Metanephros (tissue), 2 donors: ENCODE measurements around the gene TMEM95. TPM values are rescaled to one million over a fixed set of nuclear protein-coding genes. Genes with fewer than 3 reads are reported as not detected.

Experiments
- small RNA-seq: library from RNA; depleted of rRNA; stranded (forward); fragments of <200 nt; gene quantifications from one replicate; pipeline ENCODE3, GENCODE V24; 2014; ENCODE audit warnings: low replicate concordance
- total RNA-seq: library from RNA; depleted of rRNA; stranded (reverse); fragments of >200 nt; gene quantifications from one replicate; pipeline ENCODE4 v1.2.3, GENCODE V29; 2014

Gene TMEM95, protein sequence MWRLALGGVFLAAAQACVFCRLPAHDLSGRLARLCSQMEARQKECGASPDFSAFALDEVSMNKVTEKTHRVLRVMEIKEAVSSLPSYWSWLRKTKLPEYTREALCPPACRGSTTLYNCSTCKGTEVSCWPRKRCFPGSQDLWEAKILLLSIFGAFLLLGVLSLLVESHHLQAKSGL
- not detected for total RNA-seq

DNA sequence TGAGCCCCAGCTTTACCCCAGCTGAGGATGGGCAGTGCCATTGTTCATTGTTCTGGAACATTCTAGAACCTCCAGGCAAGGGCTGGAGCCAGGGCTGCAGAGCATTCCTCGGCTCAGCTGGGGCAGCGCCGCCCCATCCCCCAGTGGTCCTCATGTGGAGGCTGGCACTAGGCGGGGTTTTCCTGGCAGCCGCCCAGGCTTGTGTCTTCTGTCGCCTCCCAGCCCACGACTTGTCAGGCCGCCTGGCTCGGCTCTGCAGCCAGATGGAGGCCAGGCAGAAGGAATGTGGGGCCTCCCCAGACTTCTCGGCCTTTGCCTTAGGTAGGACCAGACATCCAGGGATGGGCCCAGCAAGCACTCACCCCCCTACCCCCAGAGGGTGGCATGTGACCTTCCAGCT is at the start of gene TMEM95:
Gene TMEM95 (plus strand): TSS at position 104 of the 400 bp plus-strand sequence. CDS start 49 bp downstream, at position 153.

DNA sequence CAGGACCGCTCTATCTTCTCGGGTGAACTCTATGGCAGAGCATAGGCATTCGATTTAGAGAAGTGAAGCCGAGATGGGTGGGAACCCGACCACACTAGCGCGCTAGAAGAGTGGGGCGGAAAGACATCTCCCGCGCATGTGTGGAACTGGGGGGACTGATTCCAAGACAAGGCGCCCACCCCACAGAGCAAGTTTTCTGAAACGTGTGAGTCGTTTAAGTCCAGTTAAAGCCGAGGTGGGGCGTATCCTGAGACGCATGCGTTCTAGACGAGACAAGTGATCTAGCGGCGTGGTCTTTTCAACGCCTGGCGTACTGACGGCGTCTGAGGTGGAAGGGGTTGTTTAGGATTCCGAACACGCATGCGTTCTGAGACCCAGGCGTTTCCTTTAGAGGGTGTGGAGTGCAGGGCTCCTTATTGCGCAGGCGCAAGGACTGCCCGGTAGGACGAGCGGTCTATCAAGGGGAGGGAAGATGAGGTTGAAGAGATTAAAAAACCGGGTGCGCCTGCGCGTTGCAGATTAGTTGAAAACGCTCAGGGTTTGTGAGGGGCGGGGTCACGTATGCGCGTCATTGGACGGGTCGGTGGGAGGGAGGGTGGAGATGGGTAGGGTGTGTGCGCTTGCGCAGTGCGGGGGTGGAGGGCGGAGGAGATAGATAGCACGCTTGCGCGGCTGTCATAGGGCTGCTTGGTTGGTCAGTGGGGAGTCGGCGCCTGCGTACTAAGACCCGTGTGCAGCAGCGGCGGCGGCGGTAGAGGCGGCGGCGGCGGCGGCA is 47.9 kb upstream of the TMEM95 start, which contains the start of gene EIF5A:
Gene EIF5A (plus strand): TSS at position 718 of the 775 bp plus-strand sequence. CDS start 2,008 bp downstream, outside the sequence.

DNA sequence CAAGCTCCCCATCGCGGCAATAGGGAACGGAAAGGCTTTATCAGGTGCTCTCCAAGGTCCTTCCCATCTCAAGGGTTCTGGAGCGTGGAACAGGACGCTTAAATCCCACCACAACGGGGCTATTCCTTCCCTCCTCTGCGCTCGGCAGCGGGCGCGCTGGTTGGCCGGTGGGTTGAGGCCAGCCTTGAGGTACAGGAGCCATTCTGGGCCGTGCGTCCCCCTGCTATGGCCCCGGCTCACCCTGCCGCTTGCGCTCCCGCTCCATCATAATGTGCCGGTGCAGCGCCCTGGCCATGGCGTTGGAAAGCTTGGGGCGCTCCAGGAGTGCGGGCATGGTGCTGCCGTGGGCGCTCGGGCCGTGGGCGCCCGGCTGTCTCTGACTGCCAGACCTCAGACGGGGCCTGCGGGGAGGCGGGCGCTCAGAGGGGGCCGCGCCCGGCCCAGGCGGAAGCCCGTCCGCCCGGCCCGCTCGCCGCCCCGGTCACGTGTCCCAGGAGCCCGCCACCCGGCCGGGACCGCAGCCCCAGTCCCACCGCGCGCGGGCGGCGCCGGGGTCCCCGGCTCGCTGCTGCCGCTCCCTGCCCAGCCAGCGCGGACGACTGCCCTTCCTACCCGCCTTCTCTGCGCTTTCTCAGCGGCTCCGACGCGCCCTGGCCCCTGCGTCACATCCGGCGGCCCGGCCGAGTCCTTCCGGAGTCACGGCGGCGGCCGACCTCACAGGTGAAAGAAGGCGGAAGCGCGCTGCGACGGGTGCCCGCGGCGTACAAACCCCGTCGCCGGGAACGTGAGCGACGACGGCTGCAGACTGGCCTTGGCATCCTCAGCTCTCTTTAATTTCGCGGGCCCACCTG is 40.0 kb upstream of the TMEM95 start, which contains the start of gene GPS2:
Gene GPS2 (minus strand): TSS at position 642 of the 851 bp plus-strand sequence. CDS start 308 bp downstream, at position 334.

DNA sequence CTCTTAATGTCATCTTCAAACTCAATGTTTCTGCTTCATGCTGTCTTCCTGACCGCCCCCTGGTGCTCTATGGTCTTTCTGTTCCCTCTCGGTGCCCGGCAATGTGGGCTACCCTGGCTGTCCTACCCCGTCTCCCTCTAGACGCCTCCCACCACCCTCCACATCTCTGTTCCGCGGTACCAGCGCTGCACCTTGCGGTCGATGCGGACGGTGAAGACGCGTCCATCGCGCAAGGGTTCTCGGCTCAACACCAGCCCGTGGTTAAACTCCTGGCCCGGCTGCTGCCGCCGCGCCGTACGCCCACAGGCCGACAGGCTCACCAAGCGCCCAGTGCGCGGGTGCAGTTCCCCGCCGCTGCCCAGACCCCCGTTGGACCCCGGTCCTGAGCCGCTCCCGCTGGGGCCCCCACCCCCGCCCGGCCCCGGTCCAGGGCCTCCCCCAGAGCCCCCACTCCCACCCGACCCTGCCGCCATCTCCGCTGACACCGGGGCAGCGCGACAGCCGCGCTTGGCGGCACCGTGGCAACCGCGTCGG is 26.0 kb upstream of the TMEM95 start, which contains the start of gene NEURL4:
Gene NEURL4 (minus strand): TSS at position 496 of the 534 bp plus-strand sequence. CDS start 23 bp downstream, at position 473.

DNA sequence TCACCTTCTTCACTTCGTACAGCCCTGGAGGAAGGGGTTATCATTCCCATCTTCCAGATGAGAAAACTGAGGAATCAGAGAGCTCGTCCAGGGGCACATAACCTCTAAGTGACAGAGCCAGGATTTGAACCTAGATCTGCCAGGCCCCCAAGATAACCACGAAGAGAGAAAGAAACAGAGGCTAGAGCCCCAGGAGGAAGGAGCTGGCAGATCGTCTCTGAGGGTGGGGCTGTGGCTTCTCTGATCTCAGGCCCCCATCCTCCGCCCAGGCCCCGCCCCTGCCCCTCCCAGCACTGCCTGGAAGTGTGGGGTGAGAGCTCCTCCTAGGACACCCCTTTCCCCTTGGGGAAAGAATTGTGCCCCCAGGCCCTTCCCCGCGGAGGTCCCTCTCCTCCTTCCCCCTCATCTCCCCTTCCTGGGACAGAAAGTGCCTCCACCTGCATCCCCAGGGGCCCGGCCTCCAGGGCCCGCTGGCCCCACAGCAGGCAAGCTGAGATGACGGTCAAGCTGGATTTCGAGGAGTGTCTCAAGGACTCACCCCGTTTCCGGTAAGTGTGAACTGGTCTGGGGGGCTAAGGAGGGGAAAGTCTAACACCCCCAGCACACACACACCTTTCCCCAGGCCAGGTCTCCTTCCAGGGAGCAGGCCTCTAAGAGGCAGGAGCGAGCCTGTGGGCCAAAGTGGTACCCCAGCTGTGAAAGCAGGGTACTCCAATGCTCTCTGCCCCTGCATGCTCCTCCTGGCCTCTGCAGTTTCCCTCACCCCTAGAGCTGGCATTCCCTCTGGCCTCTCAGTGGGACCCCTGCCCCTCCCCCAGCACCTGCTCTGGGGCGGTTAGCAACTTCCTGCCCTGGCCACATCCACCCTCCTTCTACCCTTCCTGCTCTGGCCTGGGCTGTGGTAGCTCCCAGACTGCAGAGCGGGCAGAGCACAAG is 18.4 kb upstream of the TMEM95 start, which contains the start of gene ACAP1:
Gene ACAP1 (plus strand): TSS at position 290 of the 936 bp plus-strand sequence. CDS start 206 bp downstream, at position 496.

DNA sequence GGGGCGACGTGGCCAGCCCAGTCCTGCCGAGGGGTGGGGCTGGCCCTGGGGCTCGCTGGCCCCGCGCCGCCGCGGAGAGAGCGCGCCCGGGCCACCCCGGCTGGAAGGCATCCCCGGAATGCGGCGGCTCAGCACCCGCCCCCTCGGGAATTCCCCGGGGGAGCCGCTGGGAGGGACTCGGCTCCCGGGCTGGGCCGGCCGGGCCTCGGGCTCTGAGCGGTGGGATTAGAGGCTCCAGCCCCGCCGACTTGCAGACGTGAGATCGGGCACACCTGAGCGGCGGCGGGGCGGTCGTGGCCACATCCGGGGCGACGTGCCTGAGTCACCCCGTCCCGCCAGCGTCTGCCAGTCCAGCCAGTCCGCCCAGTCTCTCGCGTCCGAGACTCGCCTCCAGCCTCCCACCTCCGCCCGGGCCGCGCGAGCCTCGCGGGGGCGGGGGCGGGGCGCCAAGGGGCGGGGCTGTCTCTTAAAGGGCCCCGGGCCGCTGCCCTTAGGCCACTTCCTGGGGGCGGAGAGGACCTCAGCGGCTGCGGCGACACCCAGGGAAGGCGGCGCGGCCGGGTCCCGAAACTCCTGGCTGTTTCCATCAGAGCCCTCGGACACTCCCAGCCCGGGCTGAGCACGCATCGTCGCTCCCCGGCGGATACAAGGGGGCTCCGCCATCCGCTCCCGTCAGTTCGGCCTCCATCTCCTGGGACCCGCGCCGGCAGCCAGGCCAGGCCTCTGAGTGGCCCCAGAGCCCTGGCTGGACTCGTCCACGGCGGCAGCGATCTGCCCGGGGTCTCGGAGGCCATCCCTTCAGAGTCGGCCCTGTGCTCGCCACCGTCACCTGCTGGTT is 3.1 kb upstream of the TMEM95 start, which contains the start of gene KCTD11:
Gene KCTD11 (plus strand): TSS at position 498 of the 838 bp plus-strand sequence.

DNA sequence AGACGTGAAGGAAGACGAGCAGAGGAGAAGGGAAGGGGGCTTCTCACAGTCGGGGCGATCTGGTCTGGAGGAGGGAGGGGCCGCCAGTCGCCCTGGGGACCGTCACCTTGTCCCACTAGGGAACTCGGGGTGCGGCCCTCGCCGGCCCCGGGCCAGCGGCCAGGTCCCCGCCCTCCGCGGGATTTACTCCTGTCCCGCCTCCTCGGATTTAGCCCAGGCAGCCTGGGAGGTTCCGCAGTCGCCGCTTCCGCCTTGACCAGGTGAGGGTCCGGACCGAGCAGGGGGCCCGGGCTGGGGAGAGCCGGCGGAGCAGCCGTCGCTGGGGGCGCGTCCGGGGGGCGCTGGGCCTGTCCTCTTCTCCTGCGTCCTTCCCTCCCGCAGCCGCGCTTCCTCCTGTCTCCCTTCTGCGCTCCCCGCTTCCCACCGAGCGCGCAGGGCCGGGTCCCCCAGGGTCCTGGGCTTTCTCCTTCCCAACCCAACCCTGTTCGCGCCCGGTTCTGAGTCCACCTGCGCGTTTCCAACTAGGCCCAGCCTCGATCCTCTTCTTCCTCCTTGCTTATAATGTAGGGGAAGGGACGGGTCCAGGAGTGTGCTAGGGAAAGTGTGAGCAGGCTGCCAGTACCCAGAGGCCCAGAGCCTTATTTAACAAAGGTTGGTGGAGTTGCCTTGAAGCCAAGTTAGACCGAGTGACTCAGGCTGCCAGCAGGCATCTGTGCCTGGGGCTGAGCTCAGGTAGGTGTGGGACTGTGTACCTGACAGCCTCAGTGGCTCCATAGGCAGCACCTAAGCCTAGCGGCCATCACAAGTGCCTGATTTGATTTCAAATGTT is 26.1 kb downstream of the TMEM95 start, which contains the start of gene TNK1:
Gene TNK1 (plus strand): TSS at position 235 of the 829 bp plus-strand sequence. CDS start 1,838 bp downstream, outside the sequence.

DNA sequence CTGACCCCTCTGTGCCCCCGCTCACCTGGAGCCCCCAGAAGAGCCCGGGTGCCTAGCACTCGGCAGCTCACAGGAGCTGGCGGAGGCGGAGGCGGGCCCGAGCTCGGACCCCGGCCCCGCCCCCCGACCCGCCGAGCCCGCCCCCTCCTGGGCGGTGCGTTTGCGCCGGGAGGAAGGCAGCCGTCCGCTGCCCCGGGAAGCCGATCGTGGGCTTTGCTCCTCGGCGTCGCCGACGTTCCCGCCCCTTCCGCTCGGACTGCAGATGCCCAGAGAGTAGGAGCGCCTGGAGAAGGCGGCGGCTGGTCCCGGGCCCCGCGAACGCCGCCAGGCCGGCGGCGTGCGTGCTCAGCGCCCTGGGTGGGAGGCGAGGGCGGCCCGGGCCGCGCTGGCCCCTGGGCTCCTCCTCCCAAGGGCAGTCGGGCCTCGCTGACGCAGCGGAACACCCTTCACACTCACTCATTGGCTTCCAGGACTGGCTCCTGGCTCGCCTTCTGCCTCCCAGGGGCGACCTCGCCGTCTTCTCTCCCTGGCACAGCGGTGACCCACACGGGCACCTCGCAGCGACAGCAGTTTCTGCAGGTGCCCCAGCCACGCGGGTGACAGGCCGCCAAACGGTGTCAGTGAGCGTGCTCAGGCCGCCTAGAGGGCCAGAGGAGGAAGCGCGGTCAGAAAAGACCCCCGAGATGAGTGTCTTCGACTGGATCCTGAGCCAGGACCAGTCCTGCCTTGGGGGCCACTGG is 39.7 kb downstream of the TMEM95 start, which contains the start of gene PLSCR3:
Gene PLSCR3 (minus strand): TSS at position 74 of the 740 bp plus-strand sequence. CDS start 415 bp downstream, outside the sequence.

DNA sequence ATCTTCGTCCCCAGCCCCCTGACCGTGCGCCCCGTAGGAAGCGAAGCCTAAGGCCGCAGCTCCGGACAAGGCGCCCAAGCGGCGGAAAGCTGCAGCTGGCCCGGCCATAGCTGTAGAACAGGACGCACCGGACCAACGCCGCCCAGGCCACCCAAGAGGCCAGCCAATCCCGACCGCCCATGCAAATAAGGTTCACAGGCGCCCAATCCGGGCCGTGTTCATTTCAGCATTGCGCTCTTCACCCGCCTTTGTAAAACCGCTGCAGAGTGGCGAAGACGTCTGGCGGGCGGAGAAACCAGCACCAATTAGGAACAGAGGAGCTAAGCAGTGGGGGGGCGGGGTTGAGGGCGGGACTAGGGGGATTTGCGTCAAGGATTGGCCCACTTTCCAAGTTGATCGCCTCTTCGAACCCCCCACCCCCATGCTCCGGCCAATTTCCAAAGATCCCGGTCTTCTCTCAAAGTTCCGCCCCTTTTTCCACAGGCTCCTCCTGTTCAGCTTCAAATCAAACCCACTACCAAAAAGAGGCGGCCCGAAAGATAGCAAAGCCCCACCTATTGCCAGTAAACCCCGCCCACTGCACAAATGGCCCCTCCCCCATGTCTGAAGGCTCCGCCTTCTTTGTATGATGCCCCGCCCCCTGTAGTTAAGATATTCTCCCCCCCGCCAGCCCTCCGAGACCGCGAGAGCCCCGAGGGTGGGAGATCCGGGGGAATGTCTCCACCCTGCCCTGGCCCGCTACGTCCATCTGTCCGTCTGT is 49.2 kb downstream of the TMEM95 start, which contains the start of gene TMEM256:
Gene TMEM256 (minus strand): TSS at position 121 of the 760 bp plus-strand sequence. CDS start 13 bp downstream, at position 108.

Small RNA genes lying within 50 kb of the gene (small RNA-seq; reads per million reads assigned to genes)
- not detected for gene AC026954.2

Other genes starting within 250 kb of the TMEM95 start
- 2.2 TPM for gene ASGR2, start 240.3 kb upstream of the TMEM95 start, total RNA-seq
- gene ASGR1, start 175.8 kb upstream of the TMEM95 start, total RNA-seq = 5.5 TPM
- gene DLG4, start 135.3 kb upstream of the TMEM95 start, total RNA-seq = 36.0 TPM
- 342 TPM for gene ACADVL, start 135.2 kb upstream of the TMEM95 start, total RNA-seq
- gene DVL2, start 120.6 kb upstream of the TMEM95 start, total RNA-seq = 73.5 TPM
- 44.4 TPM for gene PHF23, start 115.7 kb upstream of the TMEM95 start, total RNA-seq
- 226 TPM for gene GABARAP, start 112.7 kb upstream of the TMEM95 start, total RNA-seq
- 77.3 TPM for gene CTDNEP1, start 103.4 kb upstream of the TMEM95 start, total RNA-seq
- gene ELP5, start 102.9 kb upstream of the TMEM95 start, total RNA-seq = 27.2 TPM
- 65.5 TPM for gene CLDN7, start 92.7 kb upstream of the TMEM95 start, total RNA-seq
- 19.6 TPM for gene SLC2A4, start 73.4 kb upstream of the TMEM95 start, total RNA-seq
- 2.0 TPM for gene YBX2, start 60.5 kb upstream of the TMEM95 start, total RNA-seq
- 179 TPM for gene EIF5A, start 47.5 kb upstream of the TMEM95 start, total RNA-seq
- gene GPS2, start 39.8 kb upstream of the TMEM95 start, total RNA-seq = 30.4 TPM
- 31.2 TPM for gene NEURL4, start 25.8 kb upstream of the TMEM95 start, total RNA-seq
- gene ACAP1, start 18.6 kb upstream of the TMEM95 start, total RNA-seq = 4.8 TPM
- gene KCTD11, start 3.0 kb upstream of the TMEM95 start, total RNA-seq = 7.0 TPM
- 5.5 TPM for gene TNK1, start 25.9 kb downstream of the TMEM95 start, total RNA-seq
- 23.1 TPM for gene PLSCR3, start 39.4 kb downstream of the TMEM95 start, total RNA-seq
- gene TMEM256, start 48.9 kb downstream of the TMEM95 start, total RNA-seq = 109 TPM
- gene NLGN2, start 52.7 kb downstream of the TMEM95 start, total RNA-seq = 21.3 TPM
- gene SPEM1, start 65.2 kb downstream of the TMEM95 start, total RNA-seq = not detected
- gene SPEM2, start 70.5 kb downstream of the TMEM95 start, total RNA-seq = not detected
- not detected for gene SPEM3, start 73.7 kb downstream of the TMEM95 start, total RNA-seq
- 5.0 TPM for gene TMEM102, start 80.3 kb downstream of the TMEM95 start, total RNA-seq
- 4.8 TPM for gene FGF11, start 84.4 kb downstream of the TMEM95 start, total RNA-seq
- gene CHRNB1, start 89.9 kb downstream of the TMEM95 start, total RNA-seq = 21.4 TPM
- 31.0 TPM for gene ZBTB4, start 124.5 kb downstream of the TMEM95 start, total RNA-seq
- not detected for gene SLC35G6, start 126.3 kb downstream of the TMEM95 start, total RNA-seq
- gene POLR2A, start 129.2 kb downstream of the TMEM95 start, total RNA-seq = 118 TPM
- 11.6 TPM for gene TNFSF12, start 193.9 kb downstream of the TMEM95 start, total RNA-seq
- 10.2 TPM for gene TNFSF13, start 203.6 kb downstream of the TMEM95 start, total RNA-seq
- 58.0 TPM for gene SENP3, start 206.8 kb downstream of the TMEM95 start, total RNA-seq
- gene CD68, start 224.5 kb downstream of the TMEM95 start, total RNA-seq = 16.2 TPM
- gene MPDU1, start 228.7 kb downstream of the TMEM95 start, total RNA-seq = 49.6 TPM
- 1.5 TPM for gene SOX15, start 234.9 kb downstream of the TMEM95 start, total RNA-seq